Hematopoietic multipotent progenitor cell treated with erythropoietin and hydrocortisone succinate and interleukin-3 and kit ligand, for 8 days (in vitro differentiated cells): ENCODE results near the gene RAB27A.
"Not testable (repeated sequence)": the region's sequence is repeated elsewhere in the genome, so short reads cannot be mapped to it uniquely, and the experiment has no call there.

Experiments used
- DNase-seq: peaks from one replicate; pipeline ENCODE4 v3.0.0-alpha.2; 2015

RAB27A gene

DNA sequence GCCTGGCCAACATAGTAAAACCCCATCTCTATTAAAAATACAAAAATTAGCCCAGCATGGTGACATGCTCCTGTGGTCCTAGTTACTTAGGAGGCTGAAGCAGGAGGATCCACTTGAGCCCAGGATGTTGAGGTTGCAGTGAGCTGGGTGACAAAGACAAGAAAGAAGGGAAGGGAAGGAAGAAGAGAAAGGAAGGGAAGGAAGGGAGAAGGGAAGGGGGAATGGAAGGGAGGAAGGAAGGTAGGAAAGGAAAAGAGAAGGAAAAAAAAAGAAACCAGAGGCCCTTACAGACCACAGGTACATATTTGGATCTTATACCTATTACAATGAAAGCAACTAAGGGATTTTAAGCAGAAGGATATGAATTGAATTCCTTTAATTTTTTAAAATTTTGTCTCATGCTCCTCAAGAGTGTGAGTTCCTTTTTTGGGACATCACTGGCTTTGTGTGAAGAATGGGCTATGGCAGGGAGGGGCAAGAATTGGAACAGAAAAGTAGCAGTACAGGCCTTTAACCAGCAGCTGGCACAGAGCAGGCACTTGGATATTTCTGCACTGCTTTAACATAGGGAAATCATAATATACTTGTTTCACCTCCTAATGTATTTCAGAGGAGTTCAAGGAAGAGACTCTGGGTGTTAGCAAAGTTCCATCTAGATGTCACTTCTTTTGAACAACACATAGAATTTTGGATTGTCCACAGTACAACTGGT is 7.9 kb downstream of the RAB27A start:
- DNase-seq = no peak

DNA sequence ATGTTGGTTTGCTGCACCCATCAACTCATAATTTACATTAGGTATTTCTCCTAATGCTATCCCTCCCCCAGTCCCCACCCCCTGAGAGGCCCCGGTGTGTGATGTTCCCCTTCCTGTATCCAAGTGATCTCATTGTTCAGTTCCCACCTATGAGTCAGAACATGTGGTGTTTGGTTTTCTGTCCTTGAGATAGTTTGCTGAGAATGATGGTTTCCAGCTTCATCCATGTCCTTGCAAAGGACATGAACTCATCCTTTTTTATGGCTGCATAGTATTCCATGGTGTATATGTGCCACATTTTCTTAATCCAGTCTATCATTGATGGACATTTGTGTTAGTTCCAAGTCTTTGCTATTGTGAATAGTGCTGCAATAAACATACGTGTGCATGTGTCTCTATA is 9.0 kb downstream of the RAB27A start:
- not testable (repeated sequence) for DNase-seq

DNA sequence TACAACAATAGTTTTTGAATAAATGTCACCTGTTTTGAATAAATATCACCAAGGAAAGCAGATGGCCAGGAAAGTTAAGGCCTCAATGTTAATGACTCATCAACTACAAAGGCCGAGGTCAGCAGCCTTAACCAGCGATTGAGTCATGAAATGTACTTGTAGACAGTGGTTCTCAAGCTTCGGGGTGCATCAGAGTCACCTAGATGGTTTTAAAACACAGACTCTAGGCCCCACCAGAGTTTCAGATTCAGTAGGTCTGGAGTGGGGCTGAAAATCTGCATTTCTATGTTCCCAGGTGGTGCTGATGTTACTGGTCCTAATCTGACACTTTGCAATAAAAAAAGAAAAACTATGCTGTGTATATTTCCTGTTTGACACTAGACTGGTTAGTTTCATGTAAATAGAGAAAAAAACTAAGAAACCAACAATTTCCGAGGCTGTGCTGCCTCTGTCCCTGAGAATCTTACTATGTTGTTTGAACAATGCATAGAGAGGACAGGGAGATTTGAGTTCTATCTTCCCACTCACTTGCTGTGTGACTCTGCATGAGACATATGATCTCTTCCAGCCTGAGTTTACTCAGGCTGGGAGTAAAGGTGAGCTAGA is 9.8 kb downstream of the RAB27A start:
- DNase-seq = peak; percentile 78

- no peak for DNase-seq
These were observed 10.4 kb downstream of the RAB27A start for GRCh38 chr15:55279100-55279745.

- DNase-seq = no peak
These were observed 11.9 kb downstream of the RAB27A start for GRCh38 chr15:55277715-55278114.

DNA sequence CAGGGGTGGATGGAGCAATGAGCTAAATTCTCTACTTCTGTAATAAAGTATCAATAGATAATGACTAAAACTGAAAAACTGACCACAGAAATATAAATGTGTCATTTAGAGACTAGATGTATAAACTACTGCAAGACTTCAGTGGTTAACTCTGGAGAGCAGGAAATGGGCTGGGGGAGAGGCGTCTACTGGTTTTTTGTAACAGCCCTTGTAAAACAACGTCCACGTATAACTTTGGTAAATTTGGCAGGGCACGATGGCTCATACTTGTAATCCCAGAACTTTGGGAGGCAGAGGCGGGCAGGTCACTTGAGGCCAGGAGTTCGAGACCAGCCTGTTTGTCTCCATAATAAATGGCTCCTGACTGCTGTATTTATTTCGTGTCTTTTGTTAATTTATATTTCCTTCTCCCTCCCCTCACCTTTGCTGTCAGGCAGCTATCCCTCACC is 12.5 kb downstream of the RAB27A start:
- DNase-seq = no peak

DNA sequence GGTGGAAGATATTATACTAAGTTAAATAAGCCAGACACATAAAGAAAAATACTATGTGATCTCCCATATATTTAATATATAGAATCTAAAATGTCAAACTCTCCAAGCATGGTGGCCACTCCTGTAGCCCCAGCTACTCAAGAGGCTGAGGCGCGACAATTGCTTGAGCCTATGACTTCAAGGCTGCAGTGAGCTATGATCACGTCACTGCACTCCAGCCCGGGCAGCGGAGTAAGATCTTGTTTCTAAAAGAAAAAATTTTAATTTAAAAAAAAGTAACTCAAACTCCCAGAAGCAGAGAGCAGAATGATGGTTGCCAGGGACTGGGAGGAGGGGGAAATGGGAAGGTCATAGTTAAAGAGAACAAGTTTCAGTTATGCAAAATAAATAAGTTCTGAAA is 13.3 kb downstream of the RAB27A start:
- no peak for DNase-seq

- DNase-seq = no peak
These were observed 19.3 kb downstream of the RAB27A start for GRCh38 chr15:55270291-55270690.

DNA sequence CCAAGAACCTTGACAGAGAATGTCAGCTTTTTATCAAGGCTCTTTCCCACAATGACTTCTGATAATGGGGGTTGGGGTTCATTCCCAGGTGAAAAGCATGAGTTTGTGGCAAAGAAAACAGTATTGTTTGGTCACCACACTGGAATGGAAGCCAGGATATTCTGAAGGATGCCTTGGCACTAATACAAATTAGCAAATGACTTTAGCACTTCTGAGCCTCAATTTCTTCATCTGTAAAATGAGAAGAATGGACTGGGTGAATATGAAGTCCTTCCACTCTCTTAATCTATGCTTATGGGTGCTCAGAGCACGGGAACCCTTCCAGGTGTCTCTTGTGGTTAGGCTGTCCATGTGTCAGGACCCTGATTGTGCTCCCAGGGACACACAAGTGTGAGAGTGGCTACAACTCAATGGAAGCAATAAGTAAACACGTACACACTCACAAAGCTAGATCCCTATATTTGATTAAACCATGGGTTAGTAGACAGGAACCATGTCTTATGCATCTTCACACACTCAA is 21.4 kb downstream of the RAB27A start:
- no peak for DNase-seq

- peak; percentile 21 for DNase-seq
These were observed 22.0 kb downstream of the RAB27A start for GRCh38 chr15:55267401-55268175.

- DNase-seq = no peak
These were observed 23.1 kb downstream of the RAB27A start for GRCh38 chr15:55266547-55266946.

- DNase-seq = no peak
These were observed 29.0 kb downstream of the RAB27A start for GRCh38 chr15:55260562-55261131.

DNA sequence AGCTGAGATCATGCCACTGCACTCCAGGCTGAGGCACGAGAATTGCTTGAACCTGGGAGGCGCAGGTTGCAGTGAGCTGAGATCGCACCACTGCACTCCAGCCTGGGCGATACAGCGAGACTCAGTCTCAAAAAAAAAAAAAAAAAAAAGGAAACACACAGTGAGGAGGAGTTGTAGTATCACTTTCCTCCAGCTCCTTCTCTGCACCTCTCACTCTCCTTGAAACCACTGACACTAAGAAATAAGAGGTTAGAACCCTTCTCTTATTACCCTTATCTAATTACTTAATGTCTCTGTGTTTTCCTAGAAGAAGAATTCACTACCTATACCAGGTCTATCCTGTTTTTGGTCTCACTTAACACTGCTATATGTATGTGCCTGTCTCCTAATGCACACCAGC is 31.7 kb downstream of the RAB27A start:
- no peak for DNase-seq

DNA sequence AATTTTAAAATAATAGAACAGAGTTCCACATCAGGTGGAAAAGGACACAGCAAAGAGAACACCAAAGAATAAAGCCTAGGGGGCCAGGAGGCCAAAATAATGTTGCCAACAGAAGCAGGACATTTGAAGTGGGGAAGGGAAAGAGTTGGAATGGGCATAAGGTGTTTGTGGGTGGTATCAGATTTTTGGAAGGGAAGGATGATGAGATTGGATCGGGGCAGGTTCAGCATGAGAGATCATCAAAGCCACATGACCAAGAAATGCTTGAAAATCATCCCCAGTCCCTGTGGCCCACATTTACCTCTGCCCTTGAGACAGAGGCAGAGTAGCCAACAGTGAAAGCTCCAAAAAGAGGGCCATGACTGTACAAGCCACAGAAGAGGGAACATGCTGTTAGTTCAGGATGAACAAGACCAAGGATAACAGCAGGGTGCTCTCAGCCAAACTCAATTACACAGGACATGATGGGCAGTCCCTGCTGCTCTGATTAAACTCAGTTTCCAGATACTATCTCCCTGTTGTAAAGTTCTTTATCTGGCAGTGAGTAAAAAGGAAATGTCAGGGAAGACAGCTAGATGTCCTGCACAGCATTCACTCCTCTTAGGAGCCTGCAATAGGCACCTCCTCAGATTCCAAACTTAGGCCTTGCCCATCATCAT is 32.5 kb downstream of the RAB27A start:
- no peak for DNase-seq

DNA sequence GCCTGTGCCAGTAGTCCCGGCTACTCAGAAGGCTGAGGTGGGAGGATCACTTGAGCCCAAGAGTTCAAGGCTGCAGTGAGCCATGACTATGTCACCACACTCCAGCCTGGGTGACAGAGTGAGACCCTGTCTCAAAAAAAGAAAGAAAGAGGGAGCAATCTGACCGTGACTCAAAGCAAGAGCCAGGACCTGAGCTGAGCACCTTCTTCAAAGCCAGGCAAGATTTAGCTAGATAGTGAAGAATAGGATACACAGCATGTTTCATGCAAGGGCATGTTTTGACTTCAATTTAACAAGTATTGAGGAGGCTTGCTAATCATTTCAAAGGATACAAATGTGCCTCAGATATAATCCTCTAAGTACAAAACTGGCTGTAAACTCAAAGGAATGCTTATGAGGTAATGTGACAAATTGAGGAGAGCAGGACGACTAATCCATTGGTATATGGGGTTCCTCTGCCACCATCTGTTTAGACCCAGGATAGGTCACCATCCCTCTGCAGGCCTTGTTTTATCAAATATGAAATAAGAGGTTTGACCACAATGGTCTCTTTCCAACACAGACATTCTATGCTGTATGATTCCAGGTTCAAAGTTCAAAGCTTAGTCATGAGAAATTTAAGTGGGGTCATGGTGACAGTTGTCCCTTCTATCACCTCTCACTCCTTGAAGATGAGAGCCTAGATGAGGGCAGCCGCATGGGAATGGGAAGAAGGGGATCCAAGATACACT is 33.2 kb downstream of the RAB27A start:
- DNase-seq = no peak

GRCh38 chr15:55255714-55256113 is 33.9 kb downstream of the RAB27A start:
- no peak for DNase-seq

GRCh38 chr15:55254916-55255679 is 34.5 kb downstream of the RAB27A start:
- no peak for DNase-seq

- DNase-seq = no peak
These were observed 36.0 kb downstream of the RAB27A start for GRCh38 chr15:55253580-55253979.

DNA sequence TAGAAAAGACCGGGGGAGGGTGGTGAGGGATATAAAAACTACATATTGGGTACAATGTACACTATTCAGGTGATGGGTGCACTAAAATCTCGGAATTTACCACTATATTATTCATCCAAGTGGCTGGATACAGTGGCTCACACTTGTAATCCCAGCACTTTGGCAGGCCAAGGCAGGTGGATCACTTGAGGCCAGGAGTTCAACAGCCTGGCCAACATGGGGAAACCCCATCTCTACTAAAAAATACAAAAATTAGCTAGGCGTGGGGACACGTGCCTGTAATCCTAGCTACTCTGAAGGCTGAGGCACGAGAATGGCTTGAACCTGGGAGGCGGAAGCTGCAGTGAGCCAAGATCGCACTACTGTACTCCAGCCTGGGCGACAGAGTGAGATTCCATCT is 37.4 kb downstream of the RAB27A start:
- DNase-seq = not testable (repeated sequence)

DNA sequence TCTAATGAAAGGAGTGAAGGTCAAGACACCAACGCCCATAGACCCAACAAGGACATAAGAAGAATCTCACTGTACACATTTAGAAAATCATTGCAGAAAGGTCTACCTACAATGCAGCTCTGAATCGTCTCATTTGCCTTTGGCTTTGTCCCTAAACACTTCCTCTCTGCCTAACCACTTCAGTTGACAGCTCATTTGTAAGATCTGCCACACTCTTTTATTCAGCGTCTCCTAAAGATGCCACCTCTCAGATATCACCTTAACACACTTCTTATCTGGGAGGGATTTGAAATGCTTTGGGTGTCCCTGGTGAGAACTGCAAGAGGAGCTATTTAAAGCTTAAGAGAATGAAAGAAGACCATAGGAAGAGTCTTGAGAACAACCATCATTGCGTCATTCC is 38.7 kb downstream of the RAB27A start:
- DNase-seq = no peak

DNA sequence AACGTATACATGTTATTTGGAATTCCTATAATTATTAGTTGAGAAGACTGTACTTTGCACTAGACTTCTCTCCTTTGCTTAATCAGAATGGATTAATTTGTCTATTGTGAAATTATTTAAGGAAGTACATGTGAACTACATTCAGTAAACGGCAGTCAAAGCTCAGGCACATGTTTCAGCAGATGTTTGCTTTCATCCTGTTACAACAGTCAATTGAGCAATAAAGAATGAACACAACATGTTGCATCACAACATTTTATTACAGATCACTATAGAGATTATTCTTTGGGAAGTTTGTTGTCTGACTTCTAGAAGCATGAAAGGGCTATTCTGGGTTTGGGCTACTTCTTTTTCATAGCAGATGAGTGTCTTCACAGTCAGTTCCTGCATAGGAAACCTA is 39.2 kb downstream of the RAB27A start:
- DNase-seq = peak; percentile 27
